Measurements from ENCODE around the gene PDE6B. TPM values are rescaled to one million over a fixed set of nuclear protein-coding genes. Genes with fewer than 3 reads are reported as not detected.

The PDE6B gene
- total RNA-seq, 1 donor from 2014 or later, result 15.0 TPM

GRCh38 chr4:647481-647880 lies 22.1 kb downstream of the PDE6B start:
- no peak overlapping the region for H3K27ac Mint-ChIP-seq
- no peak for DNase-seq
- H3K36me3 Mint-ChIP-seq (ENCODE audit: low read depth), result no peaks in the 10 kb centered on the region
- TF ChIP-seq, protein P1, sequence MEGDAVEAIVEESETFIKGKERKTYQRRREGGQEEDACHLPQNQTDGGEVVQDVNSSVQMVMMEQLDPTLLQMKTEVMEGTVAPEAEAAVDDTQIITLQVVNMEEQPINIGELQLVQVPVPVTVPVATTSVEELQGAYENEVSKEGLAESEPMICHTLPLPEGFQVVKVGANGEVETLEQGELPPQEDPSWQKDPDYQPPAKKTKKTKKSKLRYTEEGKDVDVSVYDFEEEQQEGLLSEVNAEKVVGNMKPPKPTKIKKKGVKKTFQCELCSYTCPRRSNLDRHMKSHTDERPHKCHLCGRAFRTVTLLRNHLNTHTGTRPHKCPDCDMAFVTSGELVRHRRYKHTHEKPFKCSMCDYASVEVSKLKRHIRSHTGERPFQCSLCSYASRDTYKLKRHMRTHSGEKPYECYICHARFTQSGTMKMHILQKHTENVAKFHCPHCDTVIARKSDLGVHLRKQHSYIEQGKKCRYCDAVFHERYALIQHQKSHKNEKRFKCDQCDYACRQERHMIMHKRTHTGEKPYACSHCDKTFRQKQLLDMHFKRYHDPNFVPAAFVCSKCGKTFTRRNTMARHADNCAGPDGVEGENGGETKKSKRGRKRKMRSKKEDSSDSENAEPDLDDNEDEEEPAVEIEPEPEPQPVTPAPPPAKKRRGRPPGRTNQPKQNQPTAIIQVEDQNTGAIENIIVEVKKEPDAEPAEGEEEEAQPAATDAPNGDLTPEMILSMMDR (IDR thresholded peaks at IDR 0.05), result no peak
- intact Hi-C loops (cut with micrococcal nuclease), result no loop called here
- H3K4me1 Mint-ChIP-seq, result no peaks in the 10 kb centered on the region
- H3K9me3 Mint-ChIP-seq, result peaks cover 3% of the 10 kb centered on the region
- ChIA-PET CTCF (no interaction called here), POLR2A (no interaction called here)
- ATAC-seq (ENCODE audit: low read depth), result no peak
- H3K4me3 Mint-ChIP-seq, result no peak overlapping the region
- H3K27me3 Mint-ChIP-seq, result peaks cover 8% of the 10 kb centered on the region

DNA sequence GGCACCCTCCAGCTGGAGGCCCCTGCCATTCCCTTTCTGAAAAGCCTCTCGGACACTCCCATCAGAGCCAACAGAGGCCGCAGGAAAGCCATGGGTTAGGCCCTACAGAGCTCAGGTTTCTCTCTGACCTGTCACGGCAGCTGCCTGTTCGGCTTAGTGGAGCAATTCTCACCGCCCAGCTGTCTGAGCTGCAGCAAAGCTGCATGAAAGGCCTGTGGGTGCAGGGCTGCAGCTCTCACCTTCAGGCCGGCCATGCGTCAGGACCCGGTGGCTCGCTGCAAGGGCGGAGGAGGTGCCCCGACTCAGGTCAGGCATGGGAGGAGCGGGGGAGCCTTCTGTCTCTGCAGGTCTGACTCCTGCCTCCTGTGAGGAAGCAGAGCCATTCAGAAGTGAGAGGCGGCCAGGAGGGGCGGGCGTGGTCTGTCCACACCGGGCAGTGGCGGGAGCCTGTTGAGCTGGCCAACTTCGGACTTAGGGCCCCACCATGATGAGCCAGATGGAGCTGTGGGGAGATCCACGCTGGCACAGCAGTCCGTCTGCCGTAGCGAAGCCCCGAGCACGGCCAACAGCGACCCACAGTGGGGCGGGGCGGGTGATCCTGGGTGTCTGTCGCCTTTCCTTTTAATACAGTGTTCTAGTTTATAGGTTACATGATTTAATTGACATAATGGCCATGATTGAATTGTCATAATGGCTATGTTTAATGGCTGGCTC lies 23.4 kb downstream of the PDE6B start:
- no peak overlapping the region for H3K4me3 Mint-ChIP-seq
- TF ChIP-seq, protein P1 (IDR thresholded peaks at IDR 0.05), result no peak
- no peaks in the 10 kb centered on the region for H3K4me1 Mint-ChIP-seq
- intact Hi-C loops (cut with micrococcal nuclease), result no loop called here
- H3K9me3 Mint-ChIP-seq, result peaks cover 3% of the 10 kb centered on the region
- ChIA-PET CTCF (no interaction called here), POLR2A (no interaction called here)
- no peak for DNase-seq
- H3K27ac Mint-ChIP-seq, result no peak overlapping the region
- peaks cover 8% of the 10 kb centered on the region for H3K27me3 Mint-ChIP-seq
- no peaks in the 10 kb centered on the region for H3K36me3 Mint-ChIP-seq (ENCODE audit: low read depth)
- ATAC-seq (ENCODE audit: low read depth), result no peak

DNA sequence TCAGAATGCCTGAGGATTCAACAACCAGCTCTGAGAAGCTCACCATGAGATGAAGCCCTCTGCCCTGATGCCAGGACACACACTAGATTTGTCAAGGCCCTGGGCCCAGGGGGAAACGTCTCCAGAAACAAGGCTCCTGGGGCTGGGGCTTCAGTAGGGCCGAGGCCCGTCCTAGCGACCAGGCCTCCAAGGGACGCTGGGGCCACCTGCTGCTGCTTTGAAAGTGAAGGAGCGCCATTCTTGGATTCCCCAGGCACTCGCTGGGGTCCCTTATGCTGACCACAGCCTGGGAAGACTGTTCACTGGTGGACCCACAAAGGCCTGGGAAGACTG lies 23.9 kb downstream of the PDE6B start:
- Mint-ChIP-seq H3K36me3 (ENCODE audit: low read depth) (no peaks in the 10 kb centered on the region), H3K4me1 (no peaks in the 10 kb centered on the region), H3K4me3 (no peak overlapping the region), H3K9me3 (peaks cover 3% of the 10 kb centered on the region), H3K27ac (no peak overlapping the region), H3K27me3 (peaks cover 8% of the 10 kb centered on the region)
- intact Hi-C loops (cut with micrococcal nuclease), result no loop called here
- TF ChIP-seq, protein P1 (IDR thresholded peaks at IDR 0.05), result no peak
- no peak for ATAC-seq (ENCODE audit: low read depth)
- ChIA-PET POLR2A (no interaction called here), CTCF (no interaction called here)
- DNase-seq, result no peak

GRCh38 chr4:649751-650310 lies 24.5 kb downstream of the PDE6B start:
- peaks cover 2% of the 10 kb centered on the region for H3K9me3 Mint-ChIP-seq
- TF ChIP-seq, protein P1 (IDR thresholded peaks at IDR 0.05), result no peak
- CTCF ChIA-PET, result no interaction called here
- intact Hi-C loops (cut with micrococcal nuclease), result no loop called here
- no peak for DNase-seq
- ATAC-seq (ENCODE audit: low read depth), result no peak
- H3K4me3 Mint-ChIP-seq, result no peak overlapping the region
- H3K4me1 Mint-ChIP-seq, result no peaks in the 10 kb centered on the region
- no peak overlapping the region for H3K27ac Mint-ChIP-seq
- no peaks in the 10 kb centered on the region for H3K36me3 Mint-ChIP-seq (ENCODE audit: low read depth)
- peaks cover 5% of the 10 kb centered on the region for H3K27me3 Mint-ChIP-seq
- POLR2A ChIA-PET, result no interaction called here

GRCh38 chr4:650461-650860 lies 25.1 kb downstream of the PDE6B start:
- no peak overlapping the region for H3K27ac Mint-ChIP-seq
- no peaks in the 10 kb centered on the region for H3K9me3 Mint-ChIP-seq
- DNase-seq, result no peak
- ATAC-seq (ENCODE audit: low read depth), result no peak
- intact Hi-C loops (cut with micrococcal nuclease), result no loop called here
- peaks cover 5% of the 10 kb centered on the region for H3K27me3 Mint-ChIP-seq
- ChIA-PET CTCF (no interaction called here), POLR2A (no interaction called here)
- no peaks in the 10 kb centered on the region for H3K36me3 Mint-ChIP-seq (ENCODE audit: low read depth)
- H3K4me1 Mint-ChIP-seq, result no peaks in the 10 kb centered on the region
- TF ChIP-seq, protein P1 (IDR thresholded peaks at IDR 0.05), result no peak
- no peak overlapping the region for H3K4me3 Mint-ChIP-seq
